Adrenal gland (tissue), 12 donors: ENCODE measurements around the gene NCEH1. TPM values are rescaled to one million over a fixed set of nuclear protein-coding genes. Genes with fewer than 3 reads are reported as not detected.
A peak's percentile ranks its signal among the peaks of the same experiment; 100 is the strongest.

Source experiments
- DNase-seq, 7 donors: peaks; one replicate each; pipeline ENCODE4 v3.0.0-alpha.2; 2019 to 2020
- H3K27ac ChIP-seq, 5 donors: fragments of 200-600 bp; sonication (generic) in 4 of 5; 1 replicate in 3 of 5; 2 replicates in 2 of 5; pipeline versions ENCODE4 v1.5.1 to v1.8.0; 2016 to 2020; ENCODE audit warnings: mild to moderate bottlenecking in 1 of 5
- H3K27me3 ChIP-seq: fragments of 200-600 bp; 2 replicates; pipeline ENCODE4 v1.8.0; 2021
- H3K36me3 ChIP-seq, 2 donors: fragments of 200-600 bp; replicated peaks in 1 of 2; 1 replicate in 1 of 2; 2 replicates in 1 of 2; pipeline versions ENCODE4 v1.5.1 to v1.8.0; 2018 to 2022
- H3K4me1 ChIP-seq, 2 donors: fragments of 200-600 bp; replicated peaks in 1 of 2; 1 replicate in 1 of 2; 2 replicates in 1 of 2; pipeline versions ENCODE4 v1.5.1 to v1.8.0; 2018 to 2021
- H3K4me3 ChIP-seq, 4 donors: fragments of 200-600 bp; sonication (generic) in 3 of 4; one replicate each; pipeline ENCODE4 v1.5.1; 2016 to 2018
- H3K9me3 ChIP-seq, 3 donors: fragments of 200-600 bp; sonication (generic) in 1 of 3; replicated peaks in 1 of 3; 1 replicate in 2 of 3; 2 replicates in 1 of 3; pipeline versions ENCODE4 v1.5.1 to v1.8.0; 2016 to 2021
- POLR2A ChIP-seq, 2 donors: fragments of 450-650 bp; IDR thresholded peaks; one replicate each; pipeline ENCODE4 v1.6.1; 2017; ENCODE audit warnings: antibody characterized with exemption in 2 of 2, mild to moderate bottlenecking in 2 of 2, moderate library complexity in 1 of 2
- WGBS, 4 donors: extraction: QIAGEN DNeasy Blood & Tissue Kit in 2 of 4; methylation state at CpG; one replicate each; pipeline versions ENCODE4 v1.1.5 to v1.1.7; 2013 to 2017; 5-methylcytosine and 5-hydroxymethylcytosine counted together
- intact Hi-C, 2 donors: fragments of 100-400 bp; cut with DNase I; formaldehyde crosslinking; loops; one replicate each; pipeline versions ENCODE4 v1.14.1 to v1.15.0; 2022 to 2023
- polyA plus RNA-seq, 3 donors: library from polyadenylated mRNA; stranded (reverse); fragments of 200-250 nt in 2 of 3; fragments of 350-450 nt in 1 of 3; fragmentation: Illumina TruSeq in 1 of 3; extraction: RNeasy Lipid Tissue Mini Kit (QIAGEN cat#74804) in 1 of 3; gene quantifications; one replicate each; pipeline ENCODE4 v1.2.3, GENCODE V29; 2013 to 2014
- total RNA-seq, 9 donors: library from RNA; depleted of rRNA in 4 of 9; stranded (reverse); fragments of >200 nt in 4 of 9; fragments of 120-200 nt in 1 of 9; fragmentation: NEBNext Ultra II Directional in 1 of 9; extraction: Animal tissue kit (Norgen Biotek cat#: 25700) in 1 of 9; gene quantifications; one replicate each; pipeline versions ENCODE4 v1.1.0 to v1.2.4, GENCODE V29; 2013 to 2023
- TF ChIP-seq, protein P1 (sequence below), 6 experiments: fragments of 450-650 bp in 4 of 6; fragments of 200-600 bp in 2 of 6; sonication (generic) in 1 of 6; IDR thresholded peaks; 1 replicate in 5 of 6; 2 replicates in 1 of 6; pipeline versions ENCODE4 v1.5.1 to v1.8.0; 2016 to 2021; ENCODE audit warnings: antibody characterized with exemption in 6 of 6, mild to moderate bottlenecking in 2 of 6, moderate library complexity in 1 of 6
- donor health status: healthy with polysubstance abuse.
- donor health status: Bipolar disorder and iron deficiency.
- donor health status: DM: yes; HTN: yes; CAD: no.
- donor health status: DM: no; HTN: no; CAD: no.
- donor health status: DM: no; HTN: no; CAD: no.
- donor health status: DM: yes; HTN: yes; CAD: no.

Gene NCEH1
- total and polyA plus RNA-seq, 12 donors: 5.8 to 55.3 (median 39.4) TPM

- H3K4me3 ChIP-seq: no peak overlapping the region
- H3K4me1 ChIP-seq: peaks cover 4 to 20% of the 10 kb centered on the region in 2 donors
- H3K9me3 ChIP-seq: peaks cover 0 to 9% (median 0%) of the 10 kb centered on the region in 3 donors
- H3K36me3 ChIP-seq: no peaks in the 10 kb centered on the region
- WGBS, 4 donors: 84 to 96% (median 93%) methylated on average over 1 of the region's 1 CpG
- no peaks in the 10 kb centered on the region for H3K27me3 ChIP-seq
- no peak overlapping the region for H3K27ac ChIP-seq
- no peak for DNase-seq
- intact Hi-C loops: no loop called here
- TF ChIP-seq, protein P1, sequence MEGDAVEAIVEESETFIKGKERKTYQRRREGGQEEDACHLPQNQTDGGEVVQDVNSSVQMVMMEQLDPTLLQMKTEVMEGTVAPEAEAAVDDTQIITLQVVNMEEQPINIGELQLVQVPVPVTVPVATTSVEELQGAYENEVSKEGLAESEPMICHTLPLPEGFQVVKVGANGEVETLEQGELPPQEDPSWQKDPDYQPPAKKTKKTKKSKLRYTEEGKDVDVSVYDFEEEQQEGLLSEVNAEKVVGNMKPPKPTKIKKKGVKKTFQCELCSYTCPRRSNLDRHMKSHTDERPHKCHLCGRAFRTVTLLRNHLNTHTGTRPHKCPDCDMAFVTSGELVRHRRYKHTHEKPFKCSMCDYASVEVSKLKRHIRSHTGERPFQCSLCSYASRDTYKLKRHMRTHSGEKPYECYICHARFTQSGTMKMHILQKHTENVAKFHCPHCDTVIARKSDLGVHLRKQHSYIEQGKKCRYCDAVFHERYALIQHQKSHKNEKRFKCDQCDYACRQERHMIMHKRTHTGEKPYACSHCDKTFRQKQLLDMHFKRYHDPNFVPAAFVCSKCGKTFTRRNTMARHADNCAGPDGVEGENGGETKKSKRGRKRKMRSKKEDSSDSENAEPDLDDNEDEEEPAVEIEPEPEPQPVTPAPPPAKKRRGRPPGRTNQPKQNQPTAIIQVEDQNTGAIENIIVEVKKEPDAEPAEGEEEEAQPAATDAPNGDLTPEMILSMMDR (IDR thresholded peaks at IDR 0.05): no peak
- no peak for TF ChIP-seq POLR2A (IDR thresholded peaks at IDR 0.05)
Observed at GRCh38 chr3:172752651-172753050, 41.8 kb upstream of the NCEH1 start.

DNA sequence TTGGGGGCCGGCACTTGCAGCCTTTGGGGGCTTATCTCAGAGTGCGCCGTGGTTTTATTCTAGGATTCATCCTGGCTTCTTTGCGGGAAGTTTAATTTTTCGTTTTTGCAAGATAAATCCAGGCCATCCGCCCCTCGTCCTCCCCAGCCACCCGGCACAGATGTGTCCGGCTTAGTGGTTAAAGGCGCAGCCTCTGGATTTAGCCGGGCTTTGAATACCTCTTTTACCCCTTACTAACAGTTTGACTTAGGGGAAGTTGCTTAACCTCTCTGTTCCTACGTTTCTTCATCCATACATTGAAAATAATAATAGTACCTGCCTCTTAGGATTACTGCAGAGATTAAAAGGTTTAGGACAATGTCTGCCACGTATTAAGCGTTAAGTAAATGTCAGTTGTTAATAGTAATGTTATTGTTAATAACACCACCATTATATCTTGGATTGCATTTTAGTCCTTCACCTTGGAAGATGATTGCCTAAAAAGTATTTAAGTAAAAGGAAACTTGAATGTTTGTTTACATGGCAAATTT is 40.4 kb upstream of the NCEH1 start:
- 0 to 1% (median 0%) methylated on average over 14 of the region's 14 CpGs for WGBS, 4 donors
- Histone ChIP-seq H3K4me3 (peak overlapping the region; percentile 60 to 96 (median 89)), H3K27me3 (no peaks in the 10 kb centered on the region), H3K9me3 (peaks cover 0 to 4% (median 0%) of the 10 kb centered on the region in 3 donors), H3K36me3 (no peaks in the 10 kb centered on the region), H3K27ac (peak overlapping the region in 4 of 5 donors; percentile 32 to 58 (median 54)), H3K4me1 (peaks cover 4 to 20% of the 10 kb centered on the region in 2 donors)
- TF ChIP-seq POLR2A (IDR thresholded peaks at IDR 0.05): no peak
- TF ChIP-seq, protein P1 (IDR thresholded peaks at IDR 0.05): no peak
- peak in 1 of 7 donors; percentile 14 for DNase-seq
- intact Hi-C loops: no loop called here

- H3K27ac ChIP-seq: peak within 1 kb of the TSS in 4 of 5 donors; percentile 32 to 58 (median 54)
- no peaks in the 10 kb centered on the region for H3K27me3 ChIP-seq
- TF ChIP-seq, protein P1 (IDR thresholded peaks at IDR 0.05): peak; percentile 59 to 71 (median 65)
- TF ChIP-seq POLR2A (IDR thresholded peaks at IDR 0.05): no peak
- 0 to 1% (median 1%) methylated on average over 20 to 49 of the region's 49 CpGs for WGBS, 4 donors
- no peaks in the 10 kb centered on the region for H3K36me3 ChIP-seq
- no peaks in the 10 kb centered on the region for H3K9me3 ChIP-seq
- DNase-seq: peak; percentile 97 to 100 (median 99)
- peak within 1 kb of the TSS; percentile 60 to 96 (median 89) for H3K4me3 ChIP-seq
- H3K4me1 ChIP-seq: peaks cover 4 to 20% of the 10 kb centered on the region in 2 donors
- intact Hi-C loops: no loop called here
Observed at GRCh38 chr3:172750368-172751174, 39.7 kb upstream of the NCEH1 start, which contains the start of gene ECT2. Gene ECT2 (plus strand): TSS chr3:172750726. CDS start chr3:172754531, 3,805 bp downstream.

DNA sequence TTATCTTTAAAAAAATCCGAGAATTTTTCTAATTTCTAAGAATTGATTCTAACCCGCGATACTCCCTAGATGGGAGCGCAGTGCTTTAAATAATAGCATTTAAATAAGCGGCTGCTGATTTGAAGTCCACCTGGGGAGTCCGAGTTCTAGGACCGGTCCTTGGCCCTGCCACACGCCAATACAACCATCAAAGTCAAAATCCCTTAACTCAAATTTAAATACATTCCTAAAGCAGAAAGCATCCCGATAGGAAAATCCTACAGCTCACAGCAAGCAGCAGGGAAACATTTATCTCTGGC is 39.2 kb upstream of the NCEH1 start:
- intact Hi-C loops: no loop called here
- Histone ChIP-seq H3K27ac (peak overlapping the region in 2 of 5 donors; percentile 1 to 45), H3K9me3 (no peaks in the 10 kb centered on the region), H3K4me3 (peak overlapping the region in 3 of 4 donors; percentile 36 to 92 (median 86)), H3K36me3 (no peaks in the 10 kb centered on the region), H3K4me1 (peaks cover 4 to 20% of the 10 kb centered on the region in 2 donors), H3K27me3 (no peaks in the 10 kb centered on the region)
- WGBS, 4 donors: 9 to 22% (median 13%) methylated on average over 9 of the region's 9 CpGs
- DNase-seq: peak in 1 of 7 donors; percentile 26
- TF ChIP-seq POLR2A (IDR thresholded peaks at IDR 0.05): no peak
- TF ChIP-seq, protein P1 (IDR thresholded peaks at IDR 0.05): no peak
